NT2/D1 (cell line): Measurements from ENCODE around the gene MINAR1.

ENCODE experiments used
- SUZ12 ChIP-seq: IDR thresholded peaks from 2 replicates; pipeline ENCODE4 v1.6.1; 2011; ENCODE audit not compliant: insufficient read length, insufficient read depth; ENCODE audit errors: extremely low read depth
- YY1 ChIP-seq: IDR thresholded peaks from 2 replicates; pipeline ENCODE4 v1.6.1; 2011; ENCODE audit not compliant: insufficient read length, insufficient read depth
- ZNF274 ChIP-seq: IDR thresholded peaks from 2 replicates; pipeline ENCODE4 v1.6.1; 2011; ENCODE audit warnings: mild to moderate bottlenecking, low read depth, low read length

GRCh38 chr15:79397269-79397910, 34.7 kb upstream of the MINAR1 start:
- TF ChIP-seq ZNF274: no peak
- no peak for TF ChIP-seq YY1
- no peak for TF ChIP-seq SUZ12
